GM12878 (cell line): ENCODE data around the gene NPAS3. TPM values are rescaled to one million over a fixed set of nuclear protein-coding genes. Genes with fewer than 3 reads are reported as not detected.

ENCODE experiments used
- CHD4 ChIP-seq: fragments of 200-600 bp; sonication (generic); IDR thresholded peaks from 2 replicates; pipeline ENCODE4 v1.6.1; 2016; ENCODE audit warnings: mild to moderate bottlenecking
- FOXK2 ChIP-seq: fragments of 450-650 bp; IDR thresholded peaks from 2 replicates; pipeline ENCODE4 v1.6.1; 2017; ENCODE audit warnings: mild to moderate bottlenecking, moderate library complexity
- RAD21 ChIP-seq: IDR thresholded peaks from 2 replicates; pipeline ENCODE4 v1.6.1; 2011; ENCODE audit warnings: mild to moderate bottlenecking, low read depth, low read length, moderate library complexity; ENCODE audit not compliant: insufficient read depth
- TCF12 ChIP-seq: IDR thresholded peaks from 2 replicates; pipeline ENCODE4 v1.6.1; 2011; ENCODE audit warnings: low read depth, mild to moderate bottlenecking, low read length
- ZNF24 ChIP-seq: fragments of 450-650 bp; IDR thresholded peaks from 2 replicates; pipeline ENCODE4 v1.6.1; 2017; ENCODE audit warnings: antibody characterized with exemption, mild to moderate bottlenecking
- ZSCAN29 ChIP-seq: fragments of 450-650 bp; IDR thresholded peaks from 2 replicates; pipeline ENCODE4 v1.6.1; 2017; ENCODE audit warnings: mild to moderate bottlenecking, moderate library complexity
- ZZZ3 ChIP-seq: IDR thresholded peaks from 2 replicates; pipeline ENCODE4 v1.6.1; 2011; ENCODE audit warnings: low read depth; ENCODE audit not compliant: control insufficient read depth, insufficient read length
- polyA plus RNA-seq, 11 experiments: library from polyadenylated mRNA; depleted of rRNA in 4 of 11; unstranded in 6 of 11; stranded (reverse) in 5 of 11; fragments of >200 nt; fragmentation: Nextera tagmentation in 4 of 11; fragmentation: Illumina TruSeq in 1 of 11; extraction: Ambion mirVana in 4 of 11; extraction: Trizol in 1 of 11; gene quantifications; 1 replicate in 1 of 11; 2 replicates in 10 of 11; pipeline versions ENCODE4 v1.2.1 to v1.2.3, GENCODE V29; 2011 to 2016; ENCODE audit warnings: inconsistent platforms in 2 of 11, missing spikeins in 2 of 11, low read depth in 1 of 11
- total RNA-seq, 4 experiments: library from RNA; depleted of rRNA in 3 of 4; stranded (reverse); fragments of >200 nt in 3 of 4; fragmentation: Illumina TruSeq in 1 of 4; extraction: Trizol in 1 of 4; gene quantifications; 2 replicates each; pipeline versions ENCODE4 v1.2.1 to v1.2.3, GENCODE V29; 2013 to 2021
- TF ChIP-seq, protein P1 (sequence below): fragments of 450-650 bp; IDR thresholded peaks from 2 replicates; pipeline ENCODE4 v1.6.1; 2018; ENCODE audit warnings: mild to moderate bottlenecking, low read depth, moderate library complexity; ENCODE audit not compliant: partially characterized antibody
- TF ChIP-seq, protein P2 (sequence below), 3 experiments: IDR thresholded peaks in 2 of 3; conservative IDR thresholded peaks in 1 of 3; 2 replicates each; pipeline ENCODE4 v1.5.1; 2011; ENCODE audit warnings: low read depth in 3 of 3, low read length in 3 of 3, mild to moderate bottlenecking in 3 of 3, control low read depth in 2 of 3, moderate library complexity in 2 of 3, inconsistent platforms in 1 of 3, mixed read lengths in 1 of 3; ENCODE audit not compliant: control insufficient read depth in 2 of 3, insufficient read depth in 1 of 3; ENCODE audit errors: extremely low read depth in 1 of 3
- TF ChIP-seq, protein P3 (sequence below): IDR thresholded peaks from 2 replicates; pipeline ENCODE4 v1.6.1; 2012; ENCODE audit warnings: improper control_type of control experiment, low read depth, low read length; ENCODE audit not compliant: insufficient replicate concordance

The NPAS3 gene
- total and polyA plus RNA-seq, 10 of the 15 experiments (the other 5 are each of a cell fraction or from before 2014, with no cell fraction given): under 0.01 to 2.7 (median 0.03) TPM; not detected in 6

DNA sequence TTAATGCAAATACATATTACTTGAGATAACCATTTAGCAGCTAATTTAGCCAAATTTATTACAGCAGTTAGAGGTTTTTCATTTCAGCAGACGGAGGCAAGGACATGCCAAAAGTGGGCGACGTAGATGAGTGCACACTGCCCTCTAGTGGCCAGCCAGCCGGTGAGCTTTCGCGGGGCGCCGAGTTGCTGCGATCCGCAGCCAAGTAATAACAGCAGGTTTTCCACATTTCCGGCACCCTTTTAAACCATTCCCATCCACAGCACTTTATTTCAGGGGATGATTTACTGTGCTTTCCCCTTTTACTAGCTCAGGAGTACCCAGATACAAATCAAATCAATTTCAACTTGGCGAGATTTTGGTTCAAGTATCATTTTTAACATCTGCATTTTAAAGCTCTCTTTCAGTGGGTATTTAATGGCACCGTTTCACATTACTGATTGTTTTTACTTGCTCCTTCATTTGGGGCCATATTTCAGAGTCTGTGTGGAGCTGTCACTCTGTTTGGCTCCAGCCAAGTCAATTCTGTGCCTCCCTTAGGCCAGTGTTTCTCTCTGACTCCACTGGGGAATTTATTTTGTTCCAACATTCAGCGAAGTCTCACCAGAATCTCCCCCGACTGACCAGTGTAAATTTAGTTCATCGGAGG lies 854.2 kb downstream of the NPAS3 start (continued):
- TF ChIP-seq, protein P1, sequence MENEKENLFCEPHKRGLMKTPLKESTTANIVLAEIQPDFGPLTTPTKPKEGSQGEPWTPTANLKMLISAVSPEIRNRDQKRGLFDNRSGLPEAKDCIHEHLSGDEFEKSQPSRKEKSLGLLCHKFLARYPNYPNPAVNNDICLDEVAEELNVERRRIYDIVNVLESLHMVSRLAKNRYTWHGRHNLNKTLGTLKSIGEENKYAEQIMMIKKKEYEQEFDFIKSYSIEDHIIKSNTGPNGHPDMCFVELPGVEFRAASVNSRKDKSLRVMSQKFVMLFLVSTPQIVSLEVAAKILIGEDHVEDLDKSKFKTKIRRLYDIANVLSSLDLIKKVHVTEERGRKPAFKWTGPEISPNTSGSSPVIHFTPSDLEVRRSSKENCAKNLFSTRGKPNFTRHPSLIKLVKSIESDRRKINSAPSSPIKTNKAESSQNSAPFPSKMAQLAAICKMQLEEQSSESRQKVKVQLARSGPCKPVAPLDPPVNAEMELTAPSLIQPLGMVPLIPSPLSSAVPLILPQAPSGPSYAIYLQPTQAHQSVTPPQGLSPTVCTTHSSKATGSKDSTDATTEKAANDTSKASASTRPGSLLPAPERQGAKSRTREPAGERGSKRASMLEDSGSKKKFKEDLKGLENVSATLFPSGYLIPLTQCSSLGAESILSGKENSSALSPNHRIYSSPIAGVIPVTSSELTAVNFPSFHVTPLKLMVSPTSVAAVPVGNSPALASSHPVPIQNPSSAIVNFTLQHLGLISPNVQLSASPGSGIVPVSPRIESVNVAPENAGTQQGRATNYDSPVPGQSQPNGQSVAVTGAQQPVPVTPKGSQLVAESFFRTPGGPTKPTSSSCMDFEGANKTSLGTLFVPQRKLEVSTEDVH: peak; percentile 13
- TF ChIP-seq TCF12 (no peak), ZSCAN29 (no peak), CHD4 (no peak), RAD21 (peak; percentile 86), ZZZ3 (no peak), ZNF24 (no peak), FOXK2 (no peak)
- TF ChIP-seq, protein P2, sequence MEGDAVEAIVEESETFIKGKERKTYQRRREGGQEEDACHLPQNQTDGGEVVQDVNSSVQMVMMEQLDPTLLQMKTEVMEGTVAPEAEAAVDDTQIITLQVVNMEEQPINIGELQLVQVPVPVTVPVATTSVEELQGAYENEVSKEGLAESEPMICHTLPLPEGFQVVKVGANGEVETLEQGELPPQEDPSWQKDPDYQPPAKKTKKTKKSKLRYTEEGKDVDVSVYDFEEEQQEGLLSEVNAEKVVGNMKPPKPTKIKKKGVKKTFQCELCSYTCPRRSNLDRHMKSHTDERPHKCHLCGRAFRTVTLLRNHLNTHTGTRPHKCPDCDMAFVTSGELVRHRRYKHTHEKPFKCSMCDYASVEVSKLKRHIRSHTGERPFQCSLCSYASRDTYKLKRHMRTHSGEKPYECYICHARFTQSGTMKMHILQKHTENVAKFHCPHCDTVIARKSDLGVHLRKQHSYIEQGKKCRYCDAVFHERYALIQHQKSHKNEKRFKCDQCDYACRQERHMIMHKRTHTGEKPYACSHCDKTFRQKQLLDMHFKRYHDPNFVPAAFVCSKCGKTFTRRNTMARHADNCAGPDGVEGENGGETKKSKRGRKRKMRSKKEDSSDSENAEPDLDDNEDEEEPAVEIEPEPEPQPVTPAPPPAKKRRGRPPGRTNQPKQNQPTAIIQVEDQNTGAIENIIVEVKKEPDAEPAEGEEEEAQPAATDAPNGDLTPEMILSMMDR (IDR thresholded peaks at IDR 0.05 in 2 of 3, conservative IDR thresholded peaks at IDR 0.05 in 1 of 3; ENCODE audit: control insufficient read depth in 2 of 3, extremely low read depth in 1 of 3, insufficient read depth in 1 of 3, low read depth in 3 of 3, low read length in 3 of 3): peak; percentile 91 to 95 (median 93); a peak in 5 of 6 replicates
- TF ChIP-seq, protein P3, sequence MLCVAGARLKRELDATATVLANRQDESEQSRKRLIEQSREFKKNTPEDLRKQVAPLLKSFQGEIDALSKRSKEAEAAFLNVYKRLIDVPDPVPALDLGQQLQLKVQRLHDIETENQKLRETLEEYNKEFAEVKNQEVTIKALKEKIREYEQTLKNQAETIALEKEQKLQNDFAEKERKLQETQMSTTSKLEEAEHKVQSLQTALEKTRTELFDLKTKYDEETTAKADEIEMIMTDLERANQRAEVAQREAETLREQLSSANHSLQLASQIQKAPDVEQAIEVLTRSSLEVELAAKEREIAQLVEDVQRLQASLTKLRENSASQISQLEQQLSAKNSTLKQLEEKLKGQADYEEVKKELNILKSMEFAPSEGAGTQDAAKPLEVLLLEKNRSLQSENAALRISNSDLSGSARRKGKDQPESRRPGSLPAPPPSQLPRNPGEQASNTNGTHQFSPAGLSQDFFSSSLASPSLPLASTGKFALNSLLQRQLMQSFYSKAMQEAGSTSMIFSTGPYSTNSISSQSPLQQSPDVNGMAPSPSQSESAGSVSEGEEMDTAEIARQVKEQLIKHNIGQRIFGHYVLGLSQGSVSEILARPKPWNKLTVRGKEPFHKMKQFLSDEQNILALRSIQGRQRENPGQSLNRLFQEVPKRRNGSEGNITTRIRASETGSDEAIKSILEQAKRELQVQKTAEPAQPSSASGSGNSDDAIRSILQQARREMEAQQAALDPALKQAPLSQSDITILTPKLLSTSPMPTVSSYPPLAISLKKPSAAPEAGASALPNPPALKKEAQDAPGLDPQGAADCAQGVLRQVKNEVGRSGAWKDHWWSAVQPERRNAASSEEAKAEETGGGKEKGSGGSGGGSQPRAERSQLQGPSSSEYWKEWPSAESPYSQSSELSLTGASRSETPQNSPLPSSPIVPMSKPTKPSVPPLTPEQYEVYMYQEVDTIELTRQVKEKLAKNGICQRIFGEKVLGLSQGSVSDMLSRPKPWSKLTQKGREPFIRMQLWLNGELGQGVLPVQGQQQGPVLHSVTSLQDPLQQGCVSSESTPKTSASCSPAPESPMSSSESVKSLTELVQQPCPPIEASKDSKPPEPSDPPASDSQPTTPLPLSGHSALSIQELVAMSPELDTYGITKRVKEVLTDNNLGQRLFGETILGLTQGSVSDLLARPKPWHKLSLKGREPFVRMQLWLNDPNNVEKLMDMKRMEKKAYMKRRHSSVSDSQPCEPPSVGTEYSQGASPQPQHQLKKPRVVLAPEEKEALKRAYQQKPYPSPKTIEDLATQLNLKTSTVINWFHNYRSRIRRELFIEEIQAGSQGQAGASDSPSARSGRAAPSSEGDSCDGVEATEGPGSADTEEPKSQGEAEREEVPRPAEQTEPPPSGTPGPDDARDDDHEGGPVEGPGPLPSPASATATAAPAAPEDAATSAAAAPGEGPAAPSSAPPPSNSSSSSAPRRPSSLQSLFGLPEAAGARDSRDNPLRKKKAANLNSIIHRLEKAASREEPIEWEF: no peak
